HepG2 (cell line): ENCODE data around the gene TNXB. TPM values are rescaled to one million over a fixed set of nuclear protein-coding genes. Genes with fewer than 3 reads are reported as not detected.
A peak's percentile ranks its signal among the peaks of the same experiment; 100 is the strongest.

Experiments
- ATAC-seq: fragments of 200-7000 bp; cut with Tn5 transposase; 3 replicates; pipeline ENCODE4 v1.9.1; 2020; ENCODE audit warnings: mild to moderate bottlenecking, moderate library complexity
- BruUV-seq: library from RNA; stranded (reverse); fragments of 400-500 nt; replicated peaks from 2 replicates; lab custom pipeline; 2021; lab: Mats Ljungman, UMichigan
- CTCF ChIA-PET: fragments of 300-600 bp; formaldehyde crosslinking; extraction: SDS; loops from one replicate; lab custom pipeline; 2021; ENCODE audit warnings: low total read pairs, inconsistent platforms, low intra/inter-chr PET ratio; lab: Yijun Ruan, JAX
- POLR2A ChIA-PET: fragments of 350-600 bp; sonication (Branson Sonifier 250); formaldehyde crosslinking; loops from one replicate; lab custom pipeline; 2020; ENCODE audit warnings: antibody characterized with exemption, inconsistent platforms; lab: Yijun Ruan, JAX
- DNase-seq: peaks from one replicate; pipeline ENCODE4 v3.0.0-alpha.2; 2015; ENCODE audit warnings: low spot score
- FAIRE-seq: peaks from 3 replicates; lab custom pipeline; 2011; peaks lifted over from hg19 to GRCh38; lab: Jason Lieb, UNC
- H2AFZ ChIP-seq: one replicate; pipeline ENCODE4 v1.6.1; 2011; ENCODE audit warnings: low read length, inconsistent platforms
- H3K27ac ChIP-seq: fragments of 300-600 bp; 3 replicates; pipeline ENCODE4 v1.8.0; 2011; ENCODE audit warnings: mixed run types, mild to moderate bottlenecking, mixed read lengths, low read length, inconsistent platforms; ENCODE audit not compliant: insufficient read depth; ENCODE audit errors: extremely low read length
- H3K27me3 ChIP-seq, 2 experiments: fragments of 200-600 bp in 1 of 2; 2 replicates in 1 of 2; 3 replicates in 1 of 2; pipeline versions ENCODE4 v1.6.0 to v1.8.0; 2011; ENCODE audit warnings: low read length in 2 of 2, mild to moderate bottlenecking in 2 of 2, moderate library complexity in 2 of 2, inconsistent platforms in 1 of 2; ENCODE audit not compliant: insufficient read depth in 2 of 2, control insufficient read depth in 1 of 2
- H3K36me3 ChIP-seq, 2 experiments: fragments of 200-600 bp in 1 of 2; replicated peaks in 1 of 2; 2 replicates in 1 of 2; 3 replicates in 1 of 2; pipeline versions ENCODE4 v1.5.1 to v1.8.0; 2011; ENCODE audit warnings: low read length in 2 of 2, inconsistent platforms in 1 of 2; ENCODE audit not compliant: insufficient read depth in 2 of 2, control insufficient read depth in 1 of 2
- H3K4me1 ChIP-seq: 2 replicates; pipeline ENCODE4 v1.5.1; 2012; ENCODE audit warnings: low read length, inconsistent platforms; ENCODE audit not compliant: insufficient read depth
- H3K4me2 ChIP-seq: 2 replicates; pipeline ENCODE4 v1.6.0; 2011; ENCODE audit warnings: low read depth, low read length, inconsistent platforms
- H3K4me3 ChIP-seq, 3 experiments: fragments of 200-600 bp in 1 of 3; sonication (generic), shearing (Covaris generic) in 1 of 3; replicated peaks in 1 of 3; 2 replicates each; pipeline ENCODE4 v1.5.1; 2011 to 2016; ENCODE audit warnings: low read length in 3 of 3, inconsistent platforms in 2 of 3, low read depth in 2 of 3, mild to moderate bottlenecking in 2 of 3, control low read depth in 1 of 3, mixed read lengths in 1 of 3; ENCODE audit not compliant: insufficient read depth in 1 of 3
- H3K79me2 ChIP-seq: one replicate; pipeline ENCODE4 v1.6.1; 2011; ENCODE audit warnings: low read length, inconsistent platforms; ENCODE audit not compliant: insufficient read depth
- H3K9ac ChIP-seq: 2 replicates; pipeline ENCODE4 v1.6.0; 2011; ENCODE audit warnings: mild to moderate bottlenecking, low read depth, low read length, inconsistent platforms; ENCODE audit not compliant: insufficient read depth
- H3K9me3 ChIP-seq: 2 replicates; pipeline ENCODE4 v1.5.1; 2012; ENCODE audit warnings: mild to moderate bottlenecking, low read length
- H4K20me1 ChIP-seq: 2 replicates; pipeline ENCODE4 v1.6.0; 2011; ENCODE audit warnings: inconsistent platforms, mild to moderate bottlenecking, low read length, moderate library complexity; ENCODE audit not compliant: insufficient read depth
- BCL6 ChIP-seq: IDR thresholded peaks from 2 replicates; pipeline ENCODE4 v1.6.1; 2016; ENCODE audit warnings: missing genetic modification reagents, missing compliant biosample characterization
- DBP ChIP-seq: sonication (generic); formaldehyde crosslinking; IDR thresholded peaks from 2 replicates; pipeline ENCODE4 v1.4.0; 2020; ENCODE audit warnings: missing genetic modification reagents; ENCODE audit errors: not compliant biosample characterization
- DR1 ChIP-seq: sonication (generic); formaldehyde crosslinking; IDR thresholded peaks from 2 replicates; pipeline ENCODE4 v1.8.0; 2021; ENCODE audit warnings: mild to moderate bottlenecking, missing genetic modification reagents, inconsistent platforms
- HNF4A ChIP-seq: sonication (generic); formaldehyde crosslinking; IDR thresholded peaks from 2 replicates; pipeline ENCODE4 v1.4.0; 2020; ENCODE audit warnings: missing genetic modification reagents
- ISL2 ChIP-seq: sonication (generic); formaldehyde crosslinking; IDR thresholded peaks from 2 replicates; pipeline ENCODE4 v1.5.0; 2020; ENCODE audit warnings: missing genetic modification reagents
- MED1 ChIP-seq: sonication (generic); formaldehyde crosslinking; IDR thresholded peaks from 2 replicates; pipeline ENCODE4 v1.4.0; 2020; ENCODE audit warnings: missing genetic modification reagents
- MEIS2 ChIP-seq: sonication (generic); formaldehyde crosslinking; IDR thresholded peaks from 2 replicates; pipeline ENCODE4 v1.9.0; 2021; ENCODE audit warnings: mild to moderate bottlenecking, missing genetic modification reagents
- SATB2 ChIP-seq: sonication (generic); formaldehyde crosslinking; IDR thresholded peaks from 2 replicates; pipeline ENCODE4 v1.5.0; 2020; ENCODE audit warnings: missing genetic modification reagents
- YEATS4 ChIP-seq: sonication (generic); formaldehyde crosslinking; IDR thresholded peaks from 2 replicates; pipeline ENCODE4 v1.4.0; 2020; ENCODE audit warnings: missing genetic modification reagents, borderline replicate concordance
- ZFY ChIP-seq: sonication (generic); formaldehyde crosslinking; IDR thresholded peaks from 2 replicates; pipeline ENCODE4 v1.4.0; 2020; ENCODE audit warnings: missing genetic modification reagents
- ZNF275 ChIP-seq: sonication (generic); formaldehyde crosslinking; IDR thresholded peaks from 2 replicates; pipeline ENCODE4 v1.8.0; 2022; ENCODE audit warnings: missing genetic modification reagents, mild to moderate bottlenecking, inconsistent platforms, borderline replicate concordance
- ZNF317 ChIP-seq: sonication (generic); formaldehyde crosslinking; IDR thresholded peaks from 2 replicates; pipeline ENCODE4 v1.5.0; 2020; ENCODE audit warnings: mild to moderate bottlenecking, missing genetic modification reagents
- ZNF530 ChIP-seq: sonication (generic); formaldehyde crosslinking; IDR thresholded peaks from 2 replicates; pipeline ENCODE4 v1.5.0; 2020; ENCODE audit warnings: low read depth, mild to moderate bottlenecking, missing genetic modification reagents
- ZNF773 ChIP-seq: sonication (generic); formaldehyde crosslinking; IDR thresholded peaks from 2 replicates; pipeline ENCODE4 v1.4.0; 2020; ENCODE audit warnings: missing genetic modification reagents, borderline replicate concordance
- WGBS: methylation state at CpG from one replicate; pipeline ENCODE4 v1.1.6; 2017; ENCODE audit warnings: low lambda C conversion rate; 5-methylcytosine and 5-hydroxymethylcytosine counted together
- in situ Hi-C: cut with HindIII; loops from 2 replicates; pipeline ENCODE4 v1.10.0; 2017; ENCODE audit warnings: low pct_unique_long_range_greater_than_20kb; ENCODE audit not compliant: extremely low pct_ligation_motif_present
- intact Hi-C: fragments of 100-400 bp; cut with micrococcal nuclease; formaldehyde crosslinking; loops from one replicate; pipeline ENCODE4 v1.10.0; 2022; ENCODE audit not compliant: unreplicated experiment
- polyA plus RNA-seq, 8 experiments: library from polyadenylated mRNA; depleted of rRNA in 3 of 8; stranded (reverse) in 7 of 8; unstranded in 1 of 8; fragments of >200 nt; fragmentation: Illumina TruSeq in 4 of 8; extraction: Trizol in 4 of 8; gene quantifications; 2 replicates each; pipeline versions ENCODE4 v1.2.1 to v1.2.3, GENCODE V29; 2011 to 2016; ENCODE audit warnings: low read depth in 4 of 8, missing spikeins in 1 of 8, mixed read lengths in 1 of 8; ENCODE audit not compliant: insufficient read depth in 1 of 8
- total RNA-seq, 5 experiments: library from RNA; depleted of rRNA; stranded (reverse); fragments of >200 nt; fragmentation: Illumina TruSeq; extraction: Trizol; gene quantifications; 2 replicates each; pipeline ENCODE4 v1.2.3, GENCODE V29; 2016; ENCODE audit warnings: low read depth in 1 of 5
- TF ChIP-seq, protein P1 (sequence below): sonication (generic); formaldehyde crosslinking; IDR thresholded peaks from 2 replicates; pipeline ENCODE4 v1.4.0; 2020; ENCODE audit warnings: missing genetic modification reagents
- TF ChIP-seq, protein P2 (sequence below): IDR thresholded peaks from 2 replicates; pipeline ENCODE4 v1.6.1; 2016; ENCODE audit warnings: low read depth, control low read depth

Gene TNXB
- total and polyA plus RNA-seq, 2 of the 13 experiments (the other 11 are each of a cell fraction or from before 2014, with no cell fraction given) = 1.6 to 2.7 TPM

DNA sequence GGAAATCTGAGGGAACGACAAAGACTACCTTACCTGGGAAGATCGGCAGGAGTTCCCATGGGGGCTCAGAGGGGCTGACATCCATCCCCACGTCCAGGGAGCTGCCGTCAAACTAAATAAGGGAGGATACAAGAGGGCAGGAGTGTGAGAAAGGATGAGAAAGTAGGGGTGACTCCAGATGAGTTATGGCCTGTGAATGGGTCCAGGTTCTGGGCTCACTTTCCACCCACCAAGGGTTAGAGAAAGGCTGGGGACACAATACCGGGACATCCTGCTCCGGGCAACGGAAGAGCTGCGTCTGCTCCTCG is 18.2 kb upstream of the TNXB start:
- H3K4me3 ChIP-seq = peak overlapping the region; percentile 95 to 100 (median 99)
- no TSS peak for BruUV-seq
- H3K9me3 ChIP-seq = no peaks in the 10 kb centered on the region
- in situ Hi-C loops = no loop called here
- H3K27ac ChIP-seq = peak overlapping the region; percentile 81
- H3K36me3 ChIP-seq = peaks cover 0 to 25% of the 10 kb centered on the region in 2 experiments; a peak in 3 of 5 replicates
- no peak for DNase-seq
- peak overlapping the region; percentile 86 for H3K9ac ChIP-seq
- no peaks in the 10 kb centered on the region for H4K20me1 ChIP-seq
- intact Hi-C loops = no loop called here
- peak overlapping the region; percentile 93 for H3K4me2 ChIP-seq
- H2AFZ ChIP-seq = no peak overlapping the region
- H3K4me1 ChIP-seq = peaks cover 33% of the 10 kb centered on the region
- 13% methylated on average over 9 of the region's 9 CpGs for WGBS
- no peak; the same call in 2 of the 3 replicates for ATAC-seq
- no peaks in the 10 kb centered on the region; a peak in 2 of 5 replicates for H3K27me3 ChIP-seq
- FAIRE-seq = no peak
- H3K79me2 ChIP-seq = peaks cover 25% of the 10 kb centered on the region
- CTCF ChIA-PET = no interaction called here
- POLR2A ChIA-PET = interaction anchor here (1.1 to 4.4 kb wide), 12 partner anchors 8 to 845 kb away, joined by 3 to 35 read pairs (median 13); partner anchors contain the start of genes AGPAT1, PBX2 and PRRT1
- TF ChIP-seq ZNF317 (CRISPR knock-in tag) = peak; percentile 60; the same call in 1 of the 2 replicates
- TF ChIP-seq SATB2 (CRISPR knock-in tag) = 0 out of 2 replicates have a peak, but pooled peaks have one; percentile 68
- TF ChIP-seq, protein P1, sequence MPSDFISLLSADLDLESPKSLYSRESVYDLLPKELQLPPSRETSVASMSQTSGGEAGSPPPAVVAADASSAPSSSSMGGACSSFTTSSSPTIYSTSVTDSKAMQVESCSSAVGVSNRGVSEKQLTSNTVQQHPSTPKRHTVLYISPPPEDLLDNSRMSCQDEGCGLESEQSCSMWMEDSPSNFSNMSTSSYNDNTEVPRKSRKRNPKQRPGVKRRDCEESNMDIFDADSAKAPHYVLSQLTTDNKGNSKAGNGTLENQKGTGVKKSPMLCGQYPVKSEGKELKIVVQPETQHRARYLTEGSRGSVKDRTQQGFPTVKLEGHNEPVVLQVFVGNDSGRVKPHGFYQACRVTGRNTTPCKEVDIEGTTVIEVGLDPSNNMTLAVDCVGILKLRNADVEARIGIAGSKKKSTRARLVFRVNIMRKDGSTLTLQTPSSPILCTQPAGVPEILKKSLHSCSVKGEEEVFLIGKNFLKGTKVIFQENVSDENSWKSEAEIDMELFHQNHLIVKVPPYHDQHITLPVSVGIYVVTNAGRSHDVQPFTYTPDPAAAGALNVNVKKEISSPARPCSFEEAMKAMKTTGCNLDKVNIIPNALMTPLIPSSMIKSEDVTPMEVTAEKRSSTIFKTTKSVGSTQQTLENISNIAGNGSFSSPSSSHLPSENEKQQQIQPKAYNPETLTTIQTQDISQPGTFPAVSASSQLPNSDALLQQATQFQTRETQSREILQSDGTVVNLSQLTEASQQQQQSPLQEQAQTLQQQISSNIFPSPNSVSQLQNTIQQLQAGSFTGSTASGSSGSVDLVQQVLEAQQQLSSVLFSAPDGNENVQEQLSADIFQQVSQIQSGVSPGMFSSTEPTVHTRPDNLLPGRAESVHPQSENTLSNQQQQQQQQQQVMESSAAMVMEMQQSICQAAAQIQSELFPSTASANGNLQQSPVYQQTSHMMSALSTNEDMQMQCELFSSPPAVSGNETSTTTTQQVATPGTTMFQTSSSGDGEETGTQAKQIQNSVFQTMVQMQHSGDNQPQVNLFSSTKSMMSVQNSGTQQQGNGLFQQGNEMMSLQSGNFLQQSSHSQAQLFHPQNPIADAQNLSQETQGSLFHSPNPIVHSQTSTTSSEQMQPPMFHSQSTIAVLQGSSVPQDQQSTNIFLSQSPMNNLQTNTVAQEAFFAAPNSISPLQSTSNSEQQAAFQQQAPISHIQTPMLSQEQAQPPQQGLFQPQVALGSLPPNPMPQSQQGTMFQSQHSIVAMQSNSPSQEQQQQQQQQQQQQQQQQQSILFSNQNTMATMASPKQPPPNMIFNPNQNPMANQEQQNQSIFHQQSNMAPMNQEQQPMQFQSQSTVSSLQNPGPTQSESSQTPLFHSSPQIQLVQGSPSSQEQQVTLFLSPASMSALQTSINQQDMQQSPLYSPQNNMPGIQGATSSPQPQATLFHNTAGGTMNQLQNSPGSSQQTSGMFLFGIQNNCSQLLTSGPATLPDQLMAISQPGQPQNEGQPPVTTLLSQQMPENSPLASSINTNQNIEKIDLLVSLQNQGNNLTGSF (CRISPR knock-in tag) = 0 out of 2 replicates have a peak, but pooled peaks have one; percentile 13
- TF ChIP-seq MEIS2 = 0 out of 2 replicates have a peak, but pooled peaks have one; percentile 13
- TF ChIP-seq DBP = peak; percentile 22
- TF ChIP-seq DR1 (CRISPR knock-in tag) = 0 out of 2 replicates have a peak, but pooled peaks have one; percentile 21
- peak; percentile 37; the same call in 1 of the 2 replicates for TF ChIP-seq ZFY (CRISPR knock-in tag)
- no peak for TF ChIP-seq BCL6
- TF ChIP-seq HNF4A (CRISPR knock-in tag) = no peak
- TF ChIP-seq ISL2 (CRISPR knock-in tag) = peak; percentile 16; the same call in 1 of the 2 replicates
- 0 out of 2 replicates have a peak, but pooled peaks have one; percentile 1 for TF ChIP-seq YEATS4 (CRISPR knock-in tag)
- 0 out of 2 replicates have a peak, but pooled peaks have one; percentile 41 for TF ChIP-seq ZNF773 (CRISPR knock-in tag)
- 0 out of 2 replicates have a peak, but pooled peaks have one; percentile 60 for TF ChIP-seq ZNF275 (CRISPR knock-in tag)
- TF ChIP-seq MED1 = 0 out of 2 replicates have a peak, but pooled peaks have one; percentile 6
- TF ChIP-seq ZNF530 = peak; percentile 34; the same call in 1 of the 2 replicates
- TF ChIP-seq, protein P2, sequence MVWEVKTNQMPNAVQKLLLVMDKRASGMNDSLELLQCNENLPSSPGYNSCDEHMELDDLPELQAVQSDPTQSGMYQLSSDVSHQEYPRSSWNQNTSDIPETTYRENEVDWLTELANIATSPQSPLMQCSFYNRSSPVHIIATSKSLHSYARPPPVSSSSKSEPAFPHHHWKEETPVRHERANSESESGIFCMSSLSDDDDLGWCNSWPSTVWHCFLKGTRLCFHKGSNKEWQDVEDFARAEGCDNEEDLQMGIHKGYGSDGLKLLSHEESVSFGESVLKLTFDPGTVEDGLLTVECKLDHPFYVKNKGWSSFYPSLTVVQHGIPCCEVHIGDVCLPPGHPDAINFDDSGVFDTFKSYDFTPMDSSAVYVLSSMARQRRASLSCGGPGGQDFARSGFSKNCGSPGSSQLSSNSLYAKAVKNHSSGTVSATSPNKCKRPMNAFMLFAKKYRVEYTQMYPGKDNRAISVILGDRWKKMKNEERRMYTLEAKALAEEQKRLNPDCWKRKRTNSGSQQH (CRISPR knock-in tag) = no peak
